GM13977 (cell line): ENCODE results near the gene MED25.

Experiments
- DNase-seq: peaks from one replicate; pipeline ENCODE4 v3.0.0; 2012; ENCODE audit warnings: low spot score
- in situ Hi-C: fragments of 300-500 bp; cut with MboI; formaldehyde crosslinking; loops from one replicate; pipeline ENCODE4 v1.12.0; 2022; ENCODE audit warnings: low sequenced_read_pairs, low pct_unique_long_range_greater_than_20kb, mixed read lengths, inconsistent platforms; ENCODE audit not compliant: unreplicated experiment
- TF ChIP-seq, protein P1 (sequence below): IDR thresholded peaks from 2 replicates; pipeline ENCODE4 v1.5.1; 2012; ENCODE audit warnings: mild to moderate bottlenecking, control low read depth; ENCODE audit not compliant: insufficient read depth; ENCODE audit errors: extremely low read depth, missing control alignments

Gene MED25

DNA sequence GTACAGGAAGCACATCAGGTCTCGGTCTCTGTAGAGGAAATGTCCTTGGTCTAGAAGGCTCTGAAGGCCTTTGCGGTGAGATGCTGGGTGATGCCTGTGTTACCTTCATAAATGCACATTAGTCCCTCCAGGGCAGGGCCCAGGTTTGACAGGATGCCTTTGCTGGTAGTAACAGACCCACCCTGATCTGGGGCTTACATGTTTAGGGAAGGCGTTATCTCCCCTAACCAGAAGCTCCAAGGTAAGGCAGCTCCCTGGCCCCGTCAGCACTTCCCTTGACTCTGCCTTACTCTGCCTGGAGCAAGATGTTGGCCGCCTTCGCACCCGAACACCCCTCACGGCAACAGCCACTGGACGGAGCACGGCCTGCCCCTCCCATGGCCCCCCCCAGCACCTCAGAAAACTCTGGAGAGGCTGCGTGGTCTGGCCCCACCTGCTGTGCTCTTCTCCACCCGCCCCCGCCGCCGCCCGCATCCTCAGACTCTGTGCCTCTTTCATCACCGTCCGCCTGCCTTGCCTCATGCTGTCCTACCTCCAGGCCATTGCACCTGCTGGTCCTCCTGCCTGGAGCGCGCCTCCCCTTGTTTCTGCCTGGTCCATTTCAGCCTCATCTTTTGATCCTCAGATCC is 42.2 kb upstream of the MED25 start:
- in situ Hi-C loops = no loop called here
- TF ChIP-seq, protein P1, sequence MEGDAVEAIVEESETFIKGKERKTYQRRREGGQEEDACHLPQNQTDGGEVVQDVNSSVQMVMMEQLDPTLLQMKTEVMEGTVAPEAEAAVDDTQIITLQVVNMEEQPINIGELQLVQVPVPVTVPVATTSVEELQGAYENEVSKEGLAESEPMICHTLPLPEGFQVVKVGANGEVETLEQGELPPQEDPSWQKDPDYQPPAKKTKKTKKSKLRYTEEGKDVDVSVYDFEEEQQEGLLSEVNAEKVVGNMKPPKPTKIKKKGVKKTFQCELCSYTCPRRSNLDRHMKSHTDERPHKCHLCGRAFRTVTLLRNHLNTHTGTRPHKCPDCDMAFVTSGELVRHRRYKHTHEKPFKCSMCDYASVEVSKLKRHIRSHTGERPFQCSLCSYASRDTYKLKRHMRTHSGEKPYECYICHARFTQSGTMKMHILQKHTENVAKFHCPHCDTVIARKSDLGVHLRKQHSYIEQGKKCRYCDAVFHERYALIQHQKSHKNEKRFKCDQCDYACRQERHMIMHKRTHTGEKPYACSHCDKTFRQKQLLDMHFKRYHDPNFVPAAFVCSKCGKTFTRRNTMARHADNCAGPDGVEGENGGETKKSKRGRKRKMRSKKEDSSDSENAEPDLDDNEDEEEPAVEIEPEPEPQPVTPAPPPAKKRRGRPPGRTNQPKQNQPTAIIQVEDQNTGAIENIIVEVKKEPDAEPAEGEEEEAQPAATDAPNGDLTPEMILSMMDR = no peak
- no peak for DNase-seq

GRCh38 chr19:49776371-49776764 is 41.7 kb upstream of the MED25 start:
- in situ Hi-C loops = no loop called here
- DNase-seq = no peak
- TF ChIP-seq, protein P1 = no peak

GRCh38 chr19:49779731-49780555 is 38.1 kb upstream of the MED25 start:
- TF ChIP-seq, protein P1 = no peak

DNA sequence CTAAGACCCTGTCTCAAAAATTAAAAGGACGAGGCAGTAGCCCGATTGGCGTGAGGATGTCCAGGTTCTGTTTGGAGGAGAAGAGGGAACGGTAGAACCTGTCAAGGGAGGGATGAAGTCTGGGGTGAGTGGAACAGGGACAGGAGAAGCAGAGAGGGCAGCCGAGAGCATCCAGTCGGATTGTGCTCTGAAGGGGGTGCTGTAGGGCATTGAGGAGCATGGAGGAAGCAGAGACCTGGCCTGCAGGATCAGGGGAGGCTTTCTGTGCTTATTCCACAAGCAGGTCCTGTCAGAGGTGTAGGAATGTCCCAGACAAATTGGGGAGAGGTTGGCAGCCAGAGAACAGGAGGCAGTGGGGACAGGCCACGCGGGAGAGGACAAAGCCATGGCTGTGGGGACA is 37.2 kb upstream of the MED25 start:
- DNase-seq = no peak
- TF ChIP-seq, protein P1 = no peak
- in situ Hi-C loops = no loop called here

More at GRCh38 chr19:49779731-49780555, 38.1 kb upstream of the MED25 start:
- DNase-seq = no peak
- in situ Hi-C loops = no loop called here

- TF ChIP-seq, protein P1 = no peak
- DNase-seq = no peak
- in situ Hi-C loops = no loop called here
These were observed 36.7 kb upstream of the MED25 start for GRCh38 chr19:49781394-49781793.

GRCh38 chr19:49782515-49782914 is 35.6 kb upstream of the MED25 start:
- TF ChIP-seq, protein P1 = no peak
- DNase-seq = no peak
- in situ Hi-C loops = no loop called here
